ENCODE data around the gene CPZ.
A peak's percentile ranks its signal among the peaks of the same experiment; 100 is the strongest.

CPZ gene

GRCh38 chr4:8591626-8592365 lies 769 bp upstream of the CPZ start:
- no peak for DNase-seq (ENCODE audit: low spot score)
- no peak for TF ChIP-seq CTCF (IDR thresholded peaks at IDR 0.05; ENCODE audit: extremely low read depth, missing control alignments)

- no peak for DNase-seq (ENCODE audit: low spot score)
Observed at GRCh38 chr4:8593264-8594096, 915 bp downstream of the CPZ start.

GRCh38 chr4:8594097-8595038 lies 1.8 kb downstream of the CPZ start:
- TF ChIP-seq CTCF (IDR thresholded peaks at IDR 0.05; ENCODE audit: extremely low read depth, missing control alignments), result peak; percentile 24
- DNase-seq (ENCODE audit: low spot score), result peak; percentile 87

More at GRCh38 chr4:8593264-8594096, 915 bp downstream of the CPZ start:
- no peak for TF ChIP-seq CTCF (IDR thresholded peaks at IDR 0.05; ENCODE audit: extremely low read depth, missing control alignments)

GRCh38 chr4:8595237-8596087 lies 2.9 kb downstream of the CPZ start:
- no peak for TF ChIP-seq CTCF (IDR thresholded peaks at IDR 0.05; ENCODE audit: extremely low read depth, missing control alignments)
- no peak for DNase-seq (ENCODE audit: low spot score)

GRCh38 chr4:8596891-8597290 lies 4.3 kb downstream of the CPZ start:
- TF ChIP-seq CTCF (IDR thresholded peaks at IDR 0.05; ENCODE audit: extremely low read depth, missing control alignments), result no peak
- DNase-seq (ENCODE audit: low spot score), result no peak

- no peak for DNase-seq (ENCODE audit: low spot score)
- TF ChIP-seq CTCF (IDR thresholded peaks at IDR 0.05; ENCODE audit: extremely low read depth, missing control alignments), result no peak
Observed at GRCh38 chr4:8597319-8597718, 4.8 kb downstream of the CPZ start.
